MCF 10A (cell line): ENCODE data around the gene ARMC3. TPM values are rescaled to one million over a fixed set of nuclear protein-coding genes. Genes with fewer than 3 reads are reported as not detected.

ENCODE experiments used
- BruUV-seq: library from RNA; stranded (reverse); fragments of 400-500 nt; replicated peaks from 2 replicates; lab custom pipeline; 2021; lab: Mats Ljungman, UMichigan
- CTCF ChIA-PET: fragments of 300-600 bp; sonication (Branson Sonifier 250); formaldehyde crosslinking; extraction: SDS; loops from one replicate; lab custom pipeline; 2021; ENCODE audit warnings: antibody characterized with exemption, inconsistent platforms; lab: Yijun Ruan, JAX
- POLR2A ChIA-PET: fragments of 300-600, 350-650 bp; sonication (Branson Sonifier 250); formaldehyde crosslinking; extraction: SDS; loops from one replicate; lab custom pipeline; 2020; ENCODE audit warnings: antibody characterized with exemption, inconsistent platforms; lab: Yijun Ruan, JAX
- DNase-seq: peaks from one replicate; pipeline ENCODE4 v3.0.0-alpha.2; 2018; ENCODE audit not compliant: unreplicated experiment
- H3K27ac Mint-ChIP-seq: one replicate; pipeline ENCODE4 v1.8.0; 2022; ENCODE audit warnings: mild to moderate bottlenecking, low read depth, mixed read lengths; ENCODE audit not compliant: unreplicated experiment
- H3K27me3 Mint-ChIP-seq: one replicate; pipeline ENCODE4 v1.8.0; 2022; ENCODE audit warnings: mixed read lengths; ENCODE audit not compliant: insufficient read depth, unreplicated experiment
- H3K36me3 Mint-ChIP-seq: one replicate; pipeline ENCODE4 v1.8.0; 2022; ENCODE audit warnings: mild to moderate bottlenecking, moderate library complexity, mixed read lengths; ENCODE audit not compliant: insufficient read depth, unreplicated experiment
- H3K4me1 Mint-ChIP-seq: one replicate; pipeline ENCODE4 v1.8.0; 2022; ENCODE audit warnings: mixed read lengths; ENCODE audit not compliant: insufficient read depth, unreplicated experiment
- H3K4me3 Mint-ChIP-seq: one replicate; pipeline ENCODE4 v1.8.0; 2022; ENCODE audit warnings: mild to moderate bottlenecking, moderate library complexity, mixed read lengths; ENCODE audit not compliant: unreplicated experiment
- H3K9me3 Mint-ChIP-seq: one replicate; pipeline ENCODE4 v1.8.0; 2022; ENCODE audit warnings: mixed read lengths; ENCODE audit not compliant: unreplicated experiment
- CTCF ChIP-seq: fragments of 200-600 bp; IDR thresholded peaks from one replicate; pipeline ENCODE4 v1.8.0; 2022; ENCODE audit warnings: antibody characterized with exemption, mild to moderate bottlenecking; ENCODE audit not compliant: unreplicated experiment
- intact Hi-C: fragments of 100-400 bp; cut with micrococcal nuclease; formaldehyde crosslinking; loops from 2 replicates; pipeline ENCODE4 v1.14.1; 2022
- total RNA-seq: library from RNA; stranded (reverse); gene quantifications from 2 replicates; pipeline ENCODE4 v1.2.3, GENCODE V29; 2022

Gene ARMC3
- total RNA-seq, 1 experiment from 2014 or later = not detected

GRCh38 chr10:23040002-23040401 lies 112.1 kb downstream of the ARMC3 start:
- no peak for TF ChIP-seq CTCF
- no peaks in the 10 kb centered on the region for H3K36me3 Mint-ChIP-seq
- no peak overlapping the region for H3K27ac Mint-ChIP-seq
- DNase-seq = no peak
- BruUV-seq = no TSS peak
- POLR2A ChIA-PET = no interaction called here
- no peaks in the 10 kb centered on the region for H3K9me3 Mint-ChIP-seq
- intact Hi-C loops = no loop called here
- no peaks in the 10 kb centered on the region for H3K4me1 Mint-ChIP-seq
- CTCF ChIA-PET = no interaction called here
- H3K4me3 Mint-ChIP-seq = no peak overlapping the region
- no peaks in the 10 kb centered on the region for H3K27me3 Mint-ChIP-seq

GRCh38 chr10:23046027-23046426 lies 118.2 kb downstream of the ARMC3 start:
- ChIA-PET CTCF (interaction anchor here (0.6 to 1.4 kb wide), 2 partner anchors 21 to 28 kb away, joined by 3 to 4 read pairs; no protein-coding TSS in a partner anchor), POLR2A (interaction anchor here (0.6 to 1.0 kb wide), 4 partner anchors 17 to 643 kb away, joined by 3 to 4 read pairs (median 4); no protein-coding TSS in a partner anchor)
- no peak overlapping the region for H3K27ac Mint-ChIP-seq
- H3K9me3 Mint-ChIP-seq = no peaks in the 10 kb centered on the region
- H3K27me3 Mint-ChIP-seq = no peaks in the 10 kb centered on the region
- intact Hi-C loops = no loop called here
- no peaks in the 10 kb centered on the region for H3K36me3 Mint-ChIP-seq
- no peak for DNase-seq
- no peak overlapping the region for H3K4me3 Mint-ChIP-seq
- H3K4me1 Mint-ChIP-seq = peaks cover 6% of the 10 kb centered on the region
- TF ChIP-seq CTCF = no peak
- no TSS peak for BruUV-seq

DNA sequence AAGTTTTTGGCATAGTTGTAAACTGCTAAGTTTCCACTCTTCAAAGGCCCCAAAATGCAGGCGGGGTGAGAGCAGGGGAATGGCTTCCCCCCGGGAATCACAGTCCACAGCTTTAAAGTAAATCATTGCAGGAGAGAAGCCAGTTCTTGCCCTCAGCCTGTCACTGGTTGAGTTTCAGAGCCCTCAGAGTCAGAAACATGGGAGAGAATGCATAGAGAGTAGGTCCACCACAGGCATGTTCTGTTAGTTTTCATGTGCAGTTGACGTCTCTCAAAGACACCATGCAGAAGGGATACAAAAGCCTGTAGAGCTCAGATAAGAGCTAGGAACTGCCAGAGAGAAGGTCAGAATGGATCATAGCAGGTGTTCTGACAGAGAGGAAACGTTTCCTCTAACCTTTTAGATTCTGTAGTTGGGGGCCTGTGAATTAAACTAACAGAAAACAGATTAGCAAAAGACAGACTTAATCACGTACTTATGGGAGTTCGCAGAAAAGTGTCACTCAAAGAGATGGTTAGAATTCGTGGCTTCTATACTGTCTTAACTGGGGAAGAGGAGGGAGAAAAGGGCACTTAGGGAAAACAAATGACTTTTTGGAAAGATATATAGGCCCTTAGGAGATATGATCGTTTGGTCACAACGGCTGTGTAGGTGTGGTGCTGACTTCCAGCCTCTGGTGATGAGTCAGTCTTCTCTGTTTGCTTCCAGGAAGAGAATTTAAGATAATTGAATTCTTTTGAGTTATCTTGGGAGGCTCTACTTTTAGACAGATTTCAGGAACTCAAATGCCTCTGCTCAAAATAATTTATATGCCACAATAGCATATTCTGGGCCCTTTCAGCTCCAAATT lies 119.6 kb downstream of the ARMC3 start:
- BruUV-seq = no TSS peak
- Mint-ChIP-seq H3K4me3 (no peak overlapping the region), H3K27me3 (no peaks in the 10 kb centered on the region), H3K9me3 (no peaks in the 10 kb centered on the region), H3K36me3 (no peaks in the 10 kb centered on the region), H3K27ac (no peak overlapping the region), H3K4me1 (peaks cover 6% of the 10 kb centered on the region)
- TF ChIP-seq CTCF = no peak
- peak; percentile 10 for DNase-seq
- ChIA-PET CTCF (interaction anchor here (0.5 to 1.4 kb wide), 4 partner anchors 13 to 31 kb away, joined by 3 read pairs; no protein-coding TSS in a partner anchor), POLR2A (no interaction called here)
- intact Hi-C loops = no loop called here

GRCh38 chr10:23048191-23048590 lies 120.3 kb downstream of the ARMC3 start:
- Mint-ChIP-seq H3K36me3 (no peaks in the 10 kb centered on the region), H3K27ac (no peak overlapping the region), H3K27me3 (no peaks in the 10 kb centered on the region), H3K9me3 (no peaks in the 10 kb centered on the region), H3K4me1 (peaks cover 14% of the 10 kb centered on the region), H3K4me3 (no peak overlapping the region)
- CTCF ChIA-PET = no interaction called here
- intact Hi-C loops = no loop called here
- DNase-seq = no peak
- POLR2A ChIA-PET = no interaction called here
- no peak for TF ChIP-seq CTCF
- no TSS peak for BruUV-seq
